GM10847 (cell line): ENCODE measurements around the gene BGLAP.

Source experiments
- POLR2A ChIP-seq: IDR thresholded peaks from 2 replicates; pipeline ENCODE4 v1.6.1; 2011; ENCODE audit not compliant: insufficient read length; ENCODE audit errors: extremely low read depth

BGLAP gene

GRCh38 chr1:156220226-156220625 lies 21.8 kb upstream of the BGLAP start:
- TF ChIP-seq POLR2A, result no peak

- TF ChIP-seq POLR2A, result no peak
Measured at GRCh38 chr1:156221986-156222692, 19.8 kb upstream of the BGLAP start.

GRCh38 chr1:156225677-156226014 lies 16.3 kb upstream of the BGLAP start:
- no peak for TF ChIP-seq POLR2A

- no peak for TF ChIP-seq POLR2A
Measured at GRCh38 chr1:156226116-156226538, 15.9 kb upstream of the BGLAP start.

- TF ChIP-seq POLR2A, result no peak
Measured at GRCh38 chr1:156226782-156227181, 15.2 kb upstream of the BGLAP start.

GRCh38 chr1:156228501-156228900 lies 13.5 kb upstream of the BGLAP start:
- TF ChIP-seq POLR2A, result no peak

DNA sequence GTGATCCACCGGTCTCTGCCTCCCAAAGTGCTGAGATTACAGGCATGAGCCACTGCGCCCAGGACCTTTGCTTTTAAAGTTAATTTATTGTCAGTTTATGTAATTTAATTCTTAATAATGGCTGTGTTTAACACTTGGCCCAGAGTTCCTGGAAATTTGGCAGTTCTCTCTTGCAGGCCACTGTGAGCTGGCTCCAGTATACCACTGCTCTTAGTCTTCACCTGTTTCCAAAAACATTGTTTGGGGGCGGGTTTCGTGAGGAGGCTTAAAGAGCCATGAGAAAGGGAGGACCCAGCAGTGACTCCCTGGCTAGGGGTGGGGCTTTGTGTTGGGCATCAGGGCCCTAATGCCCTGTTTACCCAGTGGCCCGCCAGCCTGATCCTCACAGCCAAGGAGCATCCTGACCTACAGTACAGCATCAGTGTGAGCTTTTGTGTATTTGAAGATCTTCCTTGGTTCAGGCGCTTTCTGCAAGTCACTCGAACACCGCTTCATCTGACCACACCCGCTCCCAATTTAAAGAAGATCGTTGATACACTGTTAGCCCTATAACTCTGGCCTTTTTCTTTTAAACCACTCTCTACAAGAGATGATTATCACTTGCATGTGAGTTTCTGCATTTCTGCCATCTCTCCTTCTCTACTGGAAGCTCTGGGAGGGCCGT lies 12.0 kb upstream of the BGLAP start:
- TF ChIP-seq POLR2A, result no peak

DNA sequence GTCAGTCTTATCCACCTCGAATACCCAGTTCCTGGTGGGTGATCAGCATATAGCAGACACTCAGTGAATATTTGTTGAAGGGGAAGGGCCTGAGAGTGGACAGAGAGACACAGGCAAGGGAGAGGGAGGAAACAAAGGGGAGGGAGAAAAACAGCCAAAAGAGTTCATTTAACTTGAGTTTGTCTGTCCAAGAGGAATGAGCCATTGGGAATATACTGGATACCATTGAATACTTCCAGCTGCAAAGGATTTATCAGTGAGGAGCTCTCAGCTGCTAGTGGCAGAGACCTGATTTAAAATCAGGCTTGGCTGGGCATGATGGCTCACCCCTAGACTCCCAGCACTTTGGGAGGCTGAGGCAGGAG lies 11.5 kb upstream of the BGLAP start:
- TF ChIP-seq POLR2A, result no peak

- no peak for TF ChIP-seq POLR2A
Measured at GRCh38 chr1:156232201-156232894, 9.6 kb upstream of the BGLAP start.

DNA sequence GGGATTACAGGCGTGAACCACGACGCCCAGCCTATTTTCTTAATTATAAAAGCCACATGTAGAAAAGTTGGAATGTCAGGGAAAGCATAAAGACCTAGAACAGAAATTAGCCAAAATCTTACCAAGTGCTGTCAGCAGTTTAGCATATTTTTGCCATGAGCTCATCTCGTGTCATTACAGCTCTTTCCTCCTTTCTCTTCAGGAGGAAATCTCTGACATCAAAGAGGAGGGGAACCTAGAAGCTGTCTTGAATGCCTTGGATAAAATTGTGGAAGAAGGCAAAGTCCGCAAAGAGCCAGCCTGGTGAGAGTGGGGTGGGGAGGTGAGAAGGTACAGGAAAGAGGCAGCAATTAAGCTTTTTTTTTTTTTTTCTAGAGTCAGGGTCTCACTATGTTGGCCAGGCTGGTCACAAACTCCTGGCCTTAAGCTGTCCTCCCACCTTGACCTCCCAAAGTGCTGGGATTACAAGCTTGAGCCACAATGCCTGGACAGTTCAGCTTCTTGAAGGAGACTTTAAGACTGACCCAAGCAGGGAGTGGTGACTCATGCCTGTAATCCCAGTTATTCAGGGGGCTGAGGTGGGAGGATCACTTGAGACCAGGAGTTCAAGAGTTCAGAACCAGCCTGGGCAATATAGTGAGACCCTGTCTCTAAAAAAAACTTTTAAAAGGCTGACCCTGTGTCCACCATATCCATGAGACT lies 8.4 kb upstream of the BGLAP start:
- no peak for TF ChIP-seq POLR2A

DNA sequence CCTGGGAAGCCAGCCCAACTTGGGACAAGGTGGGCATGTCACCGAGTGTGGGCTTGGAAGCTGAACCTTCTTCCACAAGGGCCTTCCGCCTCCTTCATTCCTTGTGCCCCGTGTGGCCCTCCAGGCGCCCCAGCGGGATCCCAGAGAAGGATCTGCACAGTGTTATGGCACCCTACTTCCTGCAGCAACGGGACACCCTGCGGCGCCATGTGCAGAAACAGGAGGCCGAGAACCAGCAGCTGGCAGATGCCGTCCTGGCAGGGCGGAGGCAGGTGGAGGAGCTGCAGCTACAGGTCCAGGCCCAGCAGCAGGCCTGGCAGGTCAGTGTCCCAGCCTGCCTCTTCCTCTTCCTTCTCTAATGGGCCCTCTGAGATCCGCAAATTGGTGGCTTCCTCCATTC lies 5.8 kb upstream of the BGLAP start:
- TF ChIP-seq POLR2A, result no peak

GRCh38 chr1:156238248-156238647 lies 3.7 kb upstream of the BGLAP start:
- TF ChIP-seq POLR2A, result no peak

GRCh38 chr1:156241311-156241811 lies 623 bp upstream of the BGLAP start:
- no peak for TF ChIP-seq POLR2A

- no peak for TF ChIP-seq POLR2A
Measured at GRCh38 chr1:156242738-156243137, 754 bp downstream of the BGLAP start.

DNA sequence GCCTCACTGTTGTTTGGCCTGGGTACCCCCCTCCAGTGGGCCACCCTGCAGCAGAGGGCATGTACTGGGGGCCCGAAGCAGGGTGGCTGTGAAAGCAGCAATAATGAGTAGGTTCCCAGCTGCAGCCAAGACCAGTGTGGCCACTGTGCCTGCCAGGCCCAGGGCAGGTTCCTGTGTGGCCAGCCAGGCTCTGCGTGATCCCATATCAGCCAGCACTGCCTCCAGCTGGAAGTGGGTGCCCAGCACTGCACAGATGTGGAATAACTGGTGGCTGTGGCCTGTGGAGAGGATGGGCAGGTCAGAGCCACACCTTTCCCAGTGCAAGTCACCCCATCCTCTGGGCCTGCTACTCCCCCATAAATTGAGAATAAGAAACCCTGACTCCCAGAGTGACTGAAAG lies 2.1 kb downstream of the BGLAP start:
- TF ChIP-seq POLR2A, result no peak

DNA sequence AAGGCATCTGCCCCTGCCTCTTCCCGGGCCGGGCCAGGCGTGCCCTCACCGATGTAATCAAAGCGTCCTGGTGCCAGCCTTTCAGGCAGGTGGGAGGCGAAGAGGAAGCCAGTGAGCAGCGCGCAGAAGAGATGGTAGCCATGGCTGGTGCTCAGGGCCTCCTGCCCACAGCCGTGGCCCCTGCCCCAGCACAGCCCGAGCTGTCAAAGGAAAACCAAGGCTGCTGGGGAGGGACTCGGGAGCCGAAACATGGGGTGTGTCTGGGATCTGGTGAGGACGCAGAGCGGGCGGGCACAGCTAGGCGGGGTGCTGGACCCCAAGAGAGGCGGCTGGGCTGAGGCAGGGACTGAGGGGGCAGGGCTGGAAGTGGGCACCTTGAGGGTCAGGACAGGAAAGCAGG lies 2.7 kb downstream of the BGLAP start:
- TF ChIP-seq POLR2A, result no peak
